ENCODE measurements around the gene TBL3. TPM values are rescaled to one million over a fixed set of nuclear protein-coding genes. Genes with fewer than 3 reads are reported as not detected.
"Not testable (repeated sequence)": the region's sequence is repeated elsewhere in the genome, so short reads cannot be mapped to it uniquely, and the experiment has no call there.

TBL3 gene
- total and polyA plus RNA-seq, 4 donors, result 23.9 to 58.8 (median 44.1) TPM

DNA sequence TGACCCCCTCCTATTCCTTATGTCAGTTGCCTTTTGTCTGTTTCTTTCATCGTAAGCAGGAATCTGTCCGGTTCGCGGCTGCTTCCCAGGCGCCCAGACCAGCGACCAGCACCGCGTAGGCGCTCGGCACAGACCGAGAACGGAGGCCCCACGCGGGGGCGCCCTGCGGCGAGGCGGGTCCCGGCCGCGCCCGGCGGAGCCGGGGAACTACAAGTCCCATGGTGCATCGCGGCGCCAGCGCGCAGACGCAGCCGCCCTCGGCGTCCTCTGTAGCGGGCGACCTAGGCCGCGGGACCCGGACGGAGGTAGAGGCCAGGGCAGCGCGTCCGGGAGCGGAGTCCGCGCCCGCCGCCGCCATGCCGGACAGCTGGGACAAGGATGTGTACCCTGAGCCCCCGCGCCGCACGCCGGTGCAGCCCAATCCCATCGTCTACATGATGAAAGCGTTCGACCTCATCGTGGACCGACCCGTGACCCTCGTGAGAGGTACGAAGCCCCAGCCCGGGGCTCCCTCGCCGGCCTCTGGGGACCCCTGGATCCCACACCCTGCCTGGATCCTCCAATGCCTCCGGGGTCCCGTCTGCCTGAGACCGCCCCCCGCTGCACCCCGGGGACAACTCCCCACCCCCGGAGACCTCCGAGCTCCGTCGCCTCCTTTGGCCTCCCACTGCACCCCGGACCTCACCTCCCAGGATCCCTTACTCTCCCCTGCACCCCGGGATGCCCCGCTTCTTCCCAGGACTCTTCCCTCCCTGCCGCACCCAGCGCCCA lies 12.4 kb upstream of the TBL3 start, which contains the start of gene NDUFB10:
Gene NDUFB10 (plus strand): TSS at position 270 of the 771 bp plus-strand sequence. CDS start 87 bp downstream, at position 357.
- ATAC-seq (ENCODE audit: insufficient read depth, low FRiP score) (peak; percentile 95), DNase-seq (peak; percentile 86 to 94 (median 92))
- peak; percentile 59 for TF ChIP-seq CTCF (IDR thresholded peaks at IDR 0.05; ENCODE audit: control extremely low read depth, extremely low read depth)
- peak within 1 kb of the TSS; percentile 91 for H3K4me3 ChIP-seq
- peak within 1 kb of the TSS; percentile 55 to 58 for H3K9ac ChIP-seq (ENCODE audit: insufficient read depth in 1 of 2, low read length in 2 of 2)
- peak within 1 kb of the TSS; percentile 91 to 95 for H3K27ac ChIP-seq (ENCODE audit: low read depth in 1 of 2, low read length in 1 of 2)
- peaks cover 7 to 20% (median 14%) of the 10 kb centered on the region in 4 donors for H3K36me3 ChIP-seq (ENCODE audit: control insufficient read depth in 4 of 4, insufficient read depth in 4 of 4, low read length in 4 of 4)
- H3K9me3 ChIP-seq (ENCODE audit: control insufficient read depth in 4 of 4, insufficient read depth in 3 of 4, low read length in 3 of 4), result no peaks in the 10 kb centered on the region
- peaks cover 5 to 30% (median 7%) of the 10 kb centered on the region in 5 donors for H3K4me1 ChIP-seq (ENCODE audit: control insufficient read depth in 5 of 5, insufficient read depth in 5 of 5, low read length in 5 of 5)
- H3K27me3 ChIP-seq (ENCODE audit: control insufficient read depth in 3 of 3, insufficient read depth in 3 of 3, low read length in 2 of 3), result peaks cover 0 to 2% (median 0%) of the 10 kb centered on the region in 3 donors
- WGBS, 2 donors, result 0 to 1% methylated on average over 62 to 79 of the region's 79 CpGs

DNA sequence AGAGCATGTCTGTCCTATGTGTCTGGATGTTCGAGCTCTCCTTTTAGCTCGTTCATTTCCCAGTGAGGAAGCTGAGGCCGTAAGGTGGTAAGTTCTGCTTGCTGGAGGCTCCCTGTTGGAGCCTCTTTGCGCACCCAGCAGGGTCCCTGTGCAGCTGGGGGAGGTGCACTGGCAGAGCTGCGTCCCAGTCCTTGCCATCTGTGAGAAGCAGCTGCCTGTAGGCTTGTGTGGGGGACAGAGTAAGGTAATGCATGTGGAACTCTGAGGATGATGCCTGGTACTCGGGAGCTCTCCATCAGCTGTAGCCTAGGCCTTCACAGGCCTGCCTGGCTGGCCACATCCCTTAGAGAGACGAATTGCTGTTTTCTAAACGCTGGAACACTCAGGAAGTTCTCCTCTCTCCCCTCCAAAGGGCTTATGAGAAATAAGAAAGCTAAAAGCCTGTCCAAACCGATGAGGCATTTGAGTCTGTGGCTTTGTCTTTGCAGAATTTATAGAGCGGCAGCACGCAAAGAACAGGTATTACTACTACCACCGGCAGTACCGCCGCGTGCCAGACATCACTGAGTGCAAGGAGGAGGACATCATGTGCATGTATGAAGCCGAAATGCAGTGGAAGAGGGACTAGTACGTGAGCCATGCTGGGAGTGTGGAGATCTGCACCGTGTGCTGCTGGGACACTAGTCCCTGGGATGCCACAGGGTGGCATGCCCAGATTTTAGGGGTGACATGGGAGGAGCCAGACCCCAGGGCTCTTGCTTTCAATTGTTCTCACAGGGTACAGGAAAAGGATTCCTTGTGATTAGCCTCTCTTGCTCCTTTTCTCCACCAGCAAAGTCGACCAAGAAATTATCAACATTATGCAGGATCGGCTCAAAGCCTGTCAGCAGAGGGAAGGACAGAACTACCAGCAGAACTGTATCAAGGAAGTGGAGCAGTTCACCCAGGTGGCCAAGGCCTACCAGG lies 10.9 kb upstream of the TBL3 start:
- Histone ChIP-seq H3K4me3 (no peak overlapping the region), H3K27me3 (ENCODE audit: control insufficient read depth in 3 of 3, insufficient read depth in 3 of 3, low read length in 2 of 3) (peaks cover 0 to 2% (median 0%) of the 10 kb centered on the region in 3 donors), H3K9ac (ENCODE audit: insufficient read depth in 1 of 2, low read length in 2 of 2) (no peak overlapping the region), H3K9me3 (ENCODE audit: control insufficient read depth in 4 of 4, insufficient read depth in 3 of 4, low read length in 3 of 4) (no peaks in the 10 kb centered on the region), H3K27ac (ENCODE audit: low read depth in 1 of 2, low read length in 1 of 2) (peak overlapping the region in 1 of 2 donors; percentile 26), H3K4me1 (ENCODE audit: control insufficient read depth in 5 of 5, insufficient read depth in 5 of 5, low read length in 5 of 5) (peaks cover 5 to 37% (median 10%) of the 10 kb centered on the region in 5 donors), H3K36me3 (ENCODE audit: control insufficient read depth in 4 of 4, insufficient read depth in 4 of 4, low read length in 4 of 4) (peaks cover 7 to 20% (median 16%) of the 10 kb centered on the region in 4 donors)
- 57% methylated on average over 20 of the region's 20 CpGs for WGBS, 2 donors
- TF ChIP-seq CTCF (IDR thresholded peaks at IDR 0.05; ENCODE audit: control extremely low read depth, extremely low read depth), result no peak
- DNase-seq (peak in 1 of 3 donors; percentile 4), ATAC-seq (ENCODE audit: insufficient read depth, low FRiP score) (no peak)

DNA sequence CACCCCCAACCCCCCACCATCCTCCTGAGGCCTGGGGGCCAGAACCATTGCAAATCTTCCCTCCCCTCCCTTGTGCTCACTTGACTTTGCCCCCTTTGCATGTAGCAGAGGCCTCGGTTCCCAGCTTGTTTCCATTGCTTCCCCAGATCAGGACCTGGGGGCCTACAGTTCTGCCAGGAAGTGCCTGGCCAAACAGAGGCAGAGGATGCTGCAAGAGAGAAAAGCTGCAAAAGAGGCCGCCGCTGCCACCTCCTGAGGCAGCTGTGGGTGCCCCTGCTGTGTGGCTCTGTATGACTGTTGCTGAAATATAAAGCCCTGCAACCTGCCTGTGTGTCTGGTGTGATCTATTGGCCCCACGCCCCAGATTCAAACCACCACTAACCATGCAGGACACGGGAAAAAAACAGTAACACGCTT lies 10.2 kb upstream of the TBL3 start:
- no peak for ATAC-seq (ENCODE audit: insufficient read depth, low FRiP score)
- no peak overlapping the region for H3K4me3 ChIP-seq
- no peak for TF ChIP-seq CTCF (IDR thresholded peaks at IDR 0.05; ENCODE audit: control extremely low read depth, extremely low read depth)
- no peak overlapping the region for H3K9ac ChIP-seq (ENCODE audit: insufficient read depth in 1 of 2, low read length in 2 of 2)
- H3K36me3 ChIP-seq (ENCODE audit: control insufficient read depth in 4 of 4, insufficient read depth in 4 of 4, low read length in 4 of 4), result peaks cover 7 to 20% (median 16%) of the 10 kb centered on the region in 4 donors
- H3K9me3 ChIP-seq (ENCODE audit: control insufficient read depth in 4 of 4, insufficient read depth in 3 of 4, low read length in 3 of 4), result no peaks in the 10 kb centered on the region
- H3K27me3 ChIP-seq (ENCODE audit: control insufficient read depth in 3 of 3, insufficient read depth in 3 of 3, low read length in 2 of 3), result peaks cover 0 to 2% (median 0%) of the 10 kb centered on the region in 3 donors
- no peak for DNase-seq
- peaks cover 5 to 37% (median 10%) of the 10 kb centered on the region in 5 donors for H3K4me1 ChIP-seq (ENCODE audit: control insufficient read depth in 5 of 5, insufficient read depth in 5 of 5, low read length in 5 of 5)
- WGBS, 2 donors, result 56 to 63% methylated on average over 6 of the region's 6 CpGs
- H3K27ac ChIP-seq (ENCODE audit: low read depth in 1 of 2, low read length in 1 of 2), result no peak overlapping the region

- not testable (repeated sequence) for H3K9ac ChIP-seq (ENCODE audit: insufficient read depth in 1 of 2, low read length in 2 of 2); H3K9me3 ChIP-seq (ENCODE audit: control insufficient read depth in 4 of 4, insufficient read depth in 3 of 4, low read length in 3 of 4); H3K4me3 ChIP-seq; DNase-seq; H3K27me3 ChIP-seq (ENCODE audit: control insufficient read depth in 3 of 3, insufficient read depth in 3 of 3, low read length in 2 of 3); H3K27ac ChIP-seq (ENCODE audit: low read depth in 1 of 2, low read length in 1 of 2); ATAC-seq (ENCODE audit: insufficient read depth, low FRiP score)
- 88 to 89% methylated on average over 31 to 37 of the region's 37 CpGs for WGBS, 2 donors
- Histone ChIP-seq H3K4me1 (ENCODE audit: control insufficient read depth in 5 of 5, insufficient read depth in 5 of 5, low read length in 5 of 5) (peaks cover 5 to 37% (median 10%) of the 10 kb centered on the region in 5 donors), H3K36me3 (ENCODE audit: control insufficient read depth in 4 of 4, insufficient read depth in 4 of 4, low read length in 4 of 4) (peaks cover 7 to 20% (median 16%) of the 10 kb centered on the region in 4 donors)
These were observed 9.4 kb upstream of the TBL3 start for GRCh38 chr16:1962161-1963153.
